SK-N-SH treated with all-trans-retinoic acid at 6 μM for 48 hours (cell line): ENCODE data around the gene INSYN1.

Experiments
- ATAC-seq: fragments of 200-7000 bp; cut with Tn5 transposase; 3 replicates; pipeline ENCODE4 v1.9.1; 2020; ENCODE audit warnings: mild to moderate bottlenecking, moderate library complexity
- ARNTL ChIP-seq: fragments of 450-650 bp; formaldehyde crosslinking; IDR thresholded peaks from 2 replicates; pipeline ENCODE4 v1.5.0; 2020; ENCODE audit warnings: low read depth, mild to moderate bottlenecking, moderate library complexity, borderline replicate concordance
- CREB5 ChIP-seq: fragments of 250-450 bp; sonication (Bioruptor Pico); IDR thresholded peaks from 2 replicates; pipeline ENCODE4 v1.5.1; 2020; ENCODE audit warnings: low read depth, mild to moderate bottlenecking, moderate library complexity
- CSDC2 ChIP-seq: fragments of 250-450 bp; sonication (Bioruptor Pico); IDR thresholded peaks from 2 replicates; pipeline ENCODE4 v1.5.0; 2020; ENCODE audit warnings: mild to moderate bottlenecking, moderate library complexity
- CSRNP3 ChIP-seq: fragments of 250-450 bp; sonication (Bioruptor Pico); IDR thresholded peaks from 2 replicates; pipeline ENCODE4 v1.5.1; 2021; ENCODE audit warnings: mild to moderate bottlenecking, moderate library complexity
- ESRRG ChIP-seq: fragments of 250-450 bp; sonication (Bioruptor Pico); IDR thresholded peaks from 2 replicates; pipeline ENCODE4 v1.6.1; 2021; ENCODE audit warnings: mild to moderate bottlenecking
- GLIS3 ChIP-seq: fragments of 250-450 bp; sonication (Bioruptor Pico); IDR thresholded peaks from 2 replicates; pipeline ENCODE4 v1.5.0; 2020; ENCODE audit warnings: mild to moderate bottlenecking, moderate library complexity
- ISL1 ChIP-seq: fragments of 250-450 bp; sonication (Bioruptor Pico); IDR thresholded peaks from 2 replicates; pipeline ENCODE4 v2.1.2; 2022; ENCODE audit warnings: mild to moderate bottlenecking, moderate library complexity
- OSR1 ChIP-seq: fragments of 250-450 bp; sonication (Bioruptor Pico); IDR thresholded peaks from 2 replicates; pipeline ENCODE4 v1.8.0; 2022; ENCODE audit warnings: moderate library complexity, mild to moderate bottlenecking, inconsistent platforms
- PATZ1 ChIP-seq: fragments of 250-450 bp; sonication (Bioruptor Pico); IDR thresholded peaks from 2 replicates; pipeline ENCODE4 v1.8.0; 2020; ENCODE audit warnings: mild to moderate bottlenecking, moderate library complexity, borderline replicate concordance
- POU6F1 ChIP-seq: fragments of 250-450 bp; sonication (Bioruptor Pico); IDR thresholded peaks from 2 replicates; pipeline ENCODE4 v1.8.0; 2021; ENCODE audit warnings: low read depth, mild to moderate bottlenecking, moderate library complexity, borderline replicate concordance
- PPARA ChIP-seq: fragments of 250-450 bp; sonication (Bioruptor Pico); IDR thresholded peaks from 2 replicates; pipeline ENCODE4 v1.5.0; 2020; ENCODE audit warnings: mild to moderate bottlenecking, borderline replicate concordance
- RARB ChIP-seq: fragments of 250-450 bp; sonication (Bioruptor Pico); IDR thresholded peaks from 2 replicates; pipeline ENCODE4 v1.8.0; 2021; ENCODE audit warnings: mild to moderate bottlenecking, moderate library complexity
- SNAI2 ChIP-seq: fragments of 250-450 bp; sonication (Bioruptor Pico); IDR thresholded peaks from 2 replicates; pipeline ENCODE4 v1.5.0; 2020; ENCODE audit warnings: mild to moderate bottlenecking, moderate library complexity
- TCF4 ChIP-seq: fragments of 250-450 bp; sonication (Bioruptor Pico); IDR thresholded peaks from 2 replicates; pipeline ENCODE4 v1.8.0; 2021; ENCODE audit warnings: mild to moderate bottlenecking, moderate library complexity, borderline replicate concordance
- TSHZ2 ChIP-seq: fragments of 250-450 bp; sonication (Bioruptor Pico); IDR thresholded peaks from 2 replicates; pipeline ENCODE4 v1.5.0; 2020; ENCODE audit warnings: mild to moderate bottlenecking, moderate library complexity
- ZC3H10 ChIP-seq: fragments of 250-450 bp; sonication (Bioruptor Pico); IDR thresholded peaks from 2 replicates; pipeline ENCODE4 v1.5.1; 2021; ENCODE audit warnings: mild to moderate bottlenecking, moderate library complexity
- ZFP3 ChIP-seq: fragments of 250-450 bp; sonication (Bioruptor Pico); IDR thresholded peaks from 2 replicates; pipeline ENCODE4 v1.5.0; 2020; ENCODE audit warnings: mild to moderate bottlenecking, moderate library complexity
- ZFP30 ChIP-seq: fragments of 450-650 bp; formaldehyde crosslinking; IDR thresholded peaks from 2 replicates; pipeline ENCODE4 v1.5.0; 2022; ENCODE audit warnings: mild to moderate bottlenecking, moderate library complexity
- ZNF565 ChIP-seq: fragments of 450-650 bp; formaldehyde crosslinking; conservative IDR thresholded peaks from 2 replicates; pipeline ENCODE4 v1.5.0; 2020; ENCODE audit warnings: low read depth, mild to moderate bottlenecking, moderate library complexity
- ZNF70 ChIP-seq: fragments of 450-650 bp; formaldehyde crosslinking; IDR thresholded peaks from 2 replicates; pipeline ENCODE4 v1.5.0; 2020; ENCODE audit warnings: mild to moderate bottlenecking, moderate library complexity
- ZNF8 ChIP-seq: fragments of 450-650 bp; formaldehyde crosslinking; IDR thresholded peaks from 2 replicates; pipeline ENCODE4 v1.5.0; 2020; ENCODE audit warnings: mild to moderate bottlenecking, moderate library complexity

INSYN1 gene

GRCh38 chr15:73770050-73770449, 16.9 kb upstream of the INSYN1 start:
- TF ChIP-seq ZNF8: no peak
- TF ChIP-seq ZNF565: no peak
- TF ChIP-seq SNAI2 (CRISPR knock-in tag): no peak
- no peak for TF ChIP-seq GLIS3
- TF ChIP-seq ZNF70 (CRISPR knock-in tag): no peak
- TF ChIP-seq TCF4 (CRISPR knock-in tag): no peak
- TF ChIP-seq ISL1: no peak
- no peak for TF ChIP-seq ZC3H10
- TF ChIP-seq OSR1 (CRISPR knock-in tag): no peak
- TF ChIP-seq PATZ1 (CRISPR knock-in tag): no peak
- no peak for TF ChIP-seq ESRRG (CRISPR knock-in tag)
- TF ChIP-seq POU6F1 (CRISPR knock-in tag): no peak
- TF ChIP-seq CSRNP3 (CRISPR knock-in tag): no peak
- no peak for TF ChIP-seq ARNTL (CRISPR knock-in tag)
- TF ChIP-seq, all 23 proteins: peak for 0
- no peak for ATAC-seq

- ATAC-seq: no peak
- no peak for TF ChIP-seq PPARA (CRISPR knock-in tag)
- no peak for TF ChIP-seq TSHZ2 (CRISPR knock-in tag)
- no peak for TF ChIP-seq ZNF565
- no peak for TF ChIP-seq ZFP3 (CRISPR knock-in tag)
- no peak for TF ChIP-seq TCF4 (CRISPR knock-in tag)
- no peak for TF ChIP-seq ESRRG (CRISPR knock-in tag)
- TF ChIP-seq GLIS3: no peak
- no peak for TF ChIP-seq SNAI2 (CRISPR knock-in tag)
- TF ChIP-seq CREB5 (CRISPR knock-in tag): no peak
- no peak for TF ChIP-seq ARNTL (CRISPR knock-in tag)
- no peak for TF ChIP-seq ZNF8
- TF ChIP-seq ZNF70 (CRISPR knock-in tag): no peak
- TF ChIP-seq CSDC2 (CRISPR knock-in tag): no peak
- TF ChIP-seq ZFP30 (CRISPR knock-in tag): no peak
- TF ChIP-seq ZC3H10: no peak
- no peak for TF ChIP-seq OSR1 (CRISPR knock-in tag)
- no peak for TF ChIP-seq ISL1
- TF ChIP-seq POU6F1 (CRISPR knock-in tag): no peak
- no peak for TF ChIP-seq RARB
- TF ChIP-seq, all 23 proteins: peak for 0
Observed at GRCh38 chr15:73767806-73768501, 14.8 kb upstream of the INSYN1 start.
